HCT116 (cell line): ENCODE results near the gene COMMD3. TPM values are rescaled to one million over a fixed set of nuclear protein-coding genes. Genes with fewer than 3 reads are reported as not detected.

Source experiments
- ATAC-seq: fragments of 200-7000 bp; cut with Tn5 transposase; 2 replicates; pipeline ENCODE4 v1.9.1; 2020; ENCODE audit warnings: mild to moderate bottlenecking, moderate library complexity
- BruUV-seq: library from RNA; stranded (reverse); fragments of 400-500 nt; replicated peaks from 2 replicates; lab custom pipeline; 2021; lab: Mats Ljungman, UMichigan
- CTCF ChIA-PET: fragments of 300-600 bp; sonication (Branson Sonifier 250); formaldehyde crosslinking; loops from one replicate; lab custom pipeline; 2021; ENCODE audit warnings: antibody characterized with exemption; lab: Charles Lee
- POLR2A ChIA-PET: fragments of 300-600, 350-600 bp; sonication (Branson Sonifier 250); formaldehyde crosslinking; loops from one replicate; lab custom pipeline; 2021; ENCODE audit warnings: antibody characterized with exemption; lab: Charles Lee
- RAD21 ChIA-PET, 2 experiments: fragments of 300-600 bp; sonication (Branson Sonifier 250); formaldehyde crosslinking; loops; one replicate each; lab custom pipeline; 2023; ENCODE audit warnings: low total read pairs in 2 of 2; ENCODE audit not compliant: uncharacterized antibody in 2 of 2, unreplicated experiment in 2 of 2, low non-redundant PET in 1 of 2; lab: Charles Lee
- DNase-seq: peaks from one replicate; pipeline ENCODE4 v3.0.0-alpha.2; 2010; ENCODE audit warnings: low read depth, low spot score
- H2AFZ ChIP-seq: fragments of 200-600 bp; shearing (Covaris generic), sonication (generic); 2 replicates; pipeline ENCODE4 v1.6.1; 2017; ENCODE audit warnings: low read depth, mixed run types, mixed read lengths, antibody characterized with exemption, low read length; ENCODE audit not compliant: poor library complexity, severe bottlenecking
- H3K27ac ChIP-seq: 2 replicates; pipeline ENCODE4 v1.5.1; 2012; ENCODE audit warnings: low read depth, low read length
- H3K27me3 ChIP-seq: fragments of 200-600 bp; sonication (generic); 2 replicates; pipeline ENCODE4 v1.6.1; 2016; ENCODE audit warnings: mixed run types, low read length, mixed read lengths; ENCODE audit not compliant: insufficient read depth
- H3K36me3 ChIP-seq, 2 experiments: fragments of 200-500 bp in 1 of 2; fragments of 200-600 bp in 1 of 2; sonication (Bioruptor generic) in 1 of 2; sonication (generic) in 1 of 2; 2 replicates each; pipeline versions ENCODE4 v1.5.1 to v1.6.1; 2014 to 2016; ENCODE audit warnings: low read length in 2 of 2, inconsistent platforms in 1 of 2, mixed read lengths in 1 of 2, mixed run types in 1 of 2; ENCODE audit not compliant: insufficient read depth in 2 of 2, control insufficient read depth in 1 of 2
- H3K4me1 ChIP-seq, 2 experiments: fragments of 200-600 bp in 1 of 2; sonication (generic) in 1 of 2; 2 replicates each; pipeline versions ENCODE4 v1.5.1 to v1.6.1; 2012 to 2017; ENCODE audit warnings: low read length in 2 of 2, inconsistent platforms in 1 of 2, mild to moderate bottlenecking in 1 of 2, mixed read lengths in 1 of 2, mixed run types in 1 of 2, moderate library complexity in 1 of 2; ENCODE audit not compliant: insufficient read depth in 2 of 2, control insufficient read depth in 1 of 2
- H3K4me2 ChIP-seq: fragments of 200-600 bp; sonication (generic); 2 replicates; pipeline ENCODE4 v1.6.1; 2017; ENCODE audit warnings: mixed run types, low read length, mixed read lengths
- H3K4me3 ChIP-seq, 2 experiments: fragments of 200-600 bp in 1 of 2; sonication (generic) in 1 of 2; replicated peaks in 1 of 2; 2 replicates each; pipeline ENCODE4 v1.5.1; 2011 to 2016; ENCODE audit warnings: low read length in 2 of 2, control low read depth in 1 of 2, low read depth in 1 of 2, mild to moderate bottlenecking in 1 of 2, mixed read lengths in 1 of 2, mixed run types in 1 of 2
- H3K79me2 ChIP-seq: fragments of 200-600 bp; sonication (generic); 2 replicates; pipeline ENCODE4 v1.6.1; 2017; ENCODE audit warnings: mild to moderate bottlenecking, mixed run types, low read length, moderate library complexity, mixed read lengths; ENCODE audit not compliant: insufficient read depth
- H3K9ac ChIP-seq: fragments of 200-600 bp; sonication (generic); 2 replicates; pipeline ENCODE4 v1.6.1; 2016; ENCODE audit warnings: low read length, mixed read lengths
- H3K9me2 ChIP-seq: fragments of 200-600 bp; sonication (generic), shearing (Covaris generic); 2 replicates; pipeline ENCODE4 v1.6.1; 2017; ENCODE audit warnings: mixed run types, mild to moderate bottlenecking, moderate library complexity; ENCODE audit not compliant: insufficient read depth
- H3K9me3 ChIP-seq, 2 experiments: fragments of 200-500 bp in 1 of 2; fragments of 200-600 bp in 1 of 2; sonication (Bioruptor generic) in 1 of 2; sonication (generic) in 1 of 2; 2 replicates each; pipeline ENCODE4 v1.6.1; 2014 to 2017; ENCODE audit warnings: low read length in 2 of 2, mixed read lengths in 2 of 2, inconsistent platforms in 1 of 2, low read depth in 1 of 2, mild to moderate bottlenecking in 1 of 2, mixed run types in 1 of 2, moderate library complexity in 1 of 2; ENCODE audit not compliant: control insufficient read depth in 1 of 2, insufficient read depth in 1 of 2
- H4K20me1 ChIP-seq: fragments of 200-600 bp; sonication (generic), shearing (Covaris generic); 2 replicates; pipeline ENCODE4 v1.6.1; 2017; ENCODE audit warnings: mixed run types, mild to moderate bottlenecking, moderate library complexity; ENCODE audit not compliant: insufficient read depth
- CBX3 ChIP-seq: IDR thresholded peaks from 2 replicates; pipeline ENCODE4 v1.6.1; 2012; ENCODE audit warnings: low read depth
- CEBPB ChIP-seq: IDR thresholded peaks from 2 replicates; pipeline ENCODE4 v1.6.1; 2012; ENCODE audit warnings: low read depth
- EZH2 ChIP-seq: fragments of 200-600 bp; sonication (generic); IDR thresholded peaks from 2 replicates; pipeline ENCODE4 v1.6.1; 2017; ENCODE audit warnings: antibody characterized with exemption, mixed run types
- JUND ChIP-seq: IDR thresholded peaks from 2 replicates; pipeline ENCODE4 v1.6.1; 2012
- POLR2A ChIP-seq: IDR thresholded peaks from 2 replicates; pipeline ENCODE4 v1.7.0; 2011; ENCODE audit warnings: borderline replicate concordance; ENCODE audit not compliant: insufficient read depth, insufficient read length; ENCODE audit errors: extremely low read depth
- POLR2AphosphoS5 ChIP-seq: IDR thresholded peaks from 2 replicates; pipeline ENCODE4 v1.6.1; 2011; ENCODE audit warnings: mild to moderate bottlenecking, low read depth, low read length, moderate library complexity
- RAD21 ChIP-seq: IDR thresholded peaks from 2 replicates; pipeline ENCODE4 v1.6.1; 2012; ENCODE audit warnings: low read depth, mild to moderate bottlenecking
- REST ChIP-seq: IDR thresholded peaks from 2 replicates; pipeline ENCODE4 v1.6.1; 2012; ENCODE audit warnings: low read depth
- SIN3A ChIP-seq: IDR thresholded peaks from 2 replicates; pipeline ENCODE4 v1.6.1; 2012; ENCODE audit warnings: low read depth
- SRF ChIP-seq: IDR thresholded peaks from 2 replicates; pipeline ENCODE4 v1.6.1; 2012; ENCODE audit warnings: low read depth
- TCF7L2 ChIP-seq: IDR thresholded peaks from 2 replicates; pipeline ENCODE4 v1.7.0; 2011; ENCODE audit warnings: borderline replicate concordance, inconsistent platforms; ENCODE audit not compliant: insufficient read depth, insufficient read length; ENCODE audit errors: extremely low read depth
- ZNF274 ChIP-seq: fragments of 200-500 bp; sonication (Bioruptor generic); IDR thresholded peaks from 2 replicates; pipeline ENCODE4 v1.6.1; 2014; ENCODE audit warnings: mild to moderate bottlenecking, low read depth, low read length, inconsistent platforms
- intact Hi-C: fragments of 100-400 bp; cut with micrococcal nuclease; formaldehyde crosslinking; loops from 2 replicates; pipeline ENCODE4 v1.10.0; 2022
- total RNA-seq: library from RNA; stranded (reverse); gene quantifications from one replicate; pipeline ENCODE4 v1.2.1, GENCODE V29; 2021; ENCODE audit not compliant: unreplicated experiment

The COMMD3 gene
- total RNA-seq, 1 experiment from 2014 or later: 43.0 TPM

DNA sequence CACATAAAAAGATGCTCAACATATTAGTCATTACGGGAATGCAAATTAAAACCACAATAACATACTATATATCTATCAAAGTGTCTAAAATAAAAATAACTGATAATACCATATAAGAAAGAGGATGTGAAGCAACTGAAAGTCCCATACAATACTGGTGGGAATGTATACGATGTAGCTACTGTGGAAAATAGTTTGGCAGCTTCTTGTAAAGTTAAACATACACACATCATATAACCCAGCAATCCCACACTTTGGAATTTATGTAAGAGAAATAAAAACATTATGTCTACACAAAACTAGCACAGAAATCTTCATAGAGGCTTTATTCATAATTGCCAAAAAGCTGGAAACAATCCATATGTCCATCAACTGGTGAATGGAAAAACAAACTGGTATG is 10.5 kb upstream of the COMMD3 start:
- H3K27ac ChIP-seq: no peak overlapping the region
- H3K4me3 ChIP-seq: no peak overlapping the region
- ChIA-PET CTCF (no interaction called here), POLR2A (no interaction called here), RAD21 (no interaction called here)
- no peaks in the 10 kb centered on the region for H3K9me3 ChIP-seq
- no peaks in the 10 kb centered on the region for H4K20me1 ChIP-seq
- no peak for ATAC-seq
- intact Hi-C loops: no loop called here
- no peak for TF ChIP-seq CEBPB
- TF ChIP-seq POLR2A: no peak
- no peak for TF ChIP-seq TCF7L2
- no peak for TF ChIP-seq SIN3A
- TF ChIP-seq EZH2: no peak
- no peak for TF ChIP-seq JUND
- TF ChIP-seq POLR2AphosphoS5: no peak
- no peak for TF ChIP-seq RAD21
- TF ChIP-seq SRF: no peak
- no peak for TF ChIP-seq ZNF274
- H3K4me1 ChIP-seq: peaks cover 0 to 6% of the 10 kb centered on the region in 2 experiments; a peak in 2 of 4 replicates
- no peak overlapping the region for H3K4me2 ChIP-seq
- H3K36me3 ChIP-seq: no peaks in the 10 kb centered on the region
- no peaks in the 10 kb centered on the region for H3K9me2 ChIP-seq
- BruUV-seq: no TSS peak
- no peak overlapping the region for H3K9ac ChIP-seq
- no peaks in the 10 kb centered on the region for H3K27me3 ChIP-seq
- no peaks in the 10 kb centered on the region for H3K79me2 ChIP-seq
- no peak for DNase-seq
- no peak overlapping the region for H2AFZ ChIP-seq

DNA sequence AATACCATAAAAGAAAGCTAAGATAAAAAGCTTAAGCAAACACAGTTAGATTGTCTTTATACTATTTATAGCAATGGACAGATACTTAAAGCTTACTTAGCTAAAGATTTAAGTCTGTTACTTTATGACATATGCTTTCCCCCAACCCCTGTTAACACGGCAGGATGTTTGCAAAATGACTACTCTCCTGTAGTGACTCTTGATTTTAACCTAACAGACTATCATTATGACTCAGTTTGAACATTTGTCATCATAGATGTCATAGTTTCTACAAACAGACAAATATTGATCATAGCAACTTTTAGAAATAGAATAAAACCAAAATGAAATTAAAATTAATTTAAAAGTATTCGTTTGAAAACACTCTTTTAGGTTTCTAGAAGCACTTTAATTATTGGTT is 7.8 kb upstream of the COMMD3 start:
- DNase-seq (no peak), ATAC-seq (no peak)
- Histone ChIP-seq H3K4me3 (no peak overlapping the region), H3K4me1 (peaks cover 0 to 6% of the 10 kb centered on the region in 2 experiments; a peak in 2 of 4 replicates), H4K20me1 (no peaks in the 10 kb centered on the region), H3K9me2 (no peaks in the 10 kb centered on the region), H3K27ac (no peak overlapping the region), H3K9me3 (no peaks in the 10 kb centered on the region), H3K79me2 (no peaks in the 10 kb centered on the region), H3K36me3 (no peaks in the 10 kb centered on the region), H3K27me3 (no peaks in the 10 kb centered on the region), H3K9ac (no peak overlapping the region), H2AFZ (peak overlapping the region; percentile 90), H3K4me2 (no peak overlapping the region)
- BruUV-seq: no TSS peak
- CTCF ChIA-PET: no interaction called here
- intact Hi-C loops: no loop called here
- RAD21 ChIA-PET: no interaction called here
- TF ChIP-seq REST (no peak), SRF (no peak), POLR2AphosphoS5 (no peak), CBX3 (no peak)
- POLR2A ChIA-PET: no interaction called here
